ENCODE data around the gene TCF12.

TCF12 gene

DNA sequence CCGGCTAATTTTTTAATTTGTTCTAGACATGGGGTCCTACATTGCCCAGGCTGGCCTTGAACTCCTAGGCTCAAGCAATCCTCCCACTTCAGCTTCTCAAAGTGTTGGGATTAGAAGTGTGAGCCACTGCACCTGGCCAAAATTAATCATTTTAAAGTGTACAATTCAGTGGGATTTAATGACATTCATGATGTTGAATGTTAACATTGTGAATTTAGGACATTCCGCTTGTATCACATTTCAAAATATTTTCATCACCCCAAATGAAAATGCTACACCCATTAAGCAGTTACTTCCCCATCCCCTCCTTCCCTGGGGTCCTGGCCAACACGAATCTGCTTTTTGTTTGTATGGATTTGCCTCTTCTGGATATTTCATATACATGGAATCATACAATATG, 395.8 kb downstream of the TCF12 start:
- H3K4me3 ChIP-seq (ENCODE audit: insufficient read length, low read depth), result no peak overlapping the region
- TF ChIP-seq SUZ12 (IDR thresholded peaks at IDR 0.05; ENCODE audit: extremely low read depth, insufficient read depth, insufficient read length) (no peak), ZNF274 (IDR thresholded peaks at IDR 0.05; ENCODE audit: low read depth, low read length) (no peak), YY1 (IDR thresholded peaks at IDR 0.05; ENCODE audit: insufficient read depth, insufficient read length) (no peak)
- H3K36me3 ChIP-seq (ENCODE audit: insufficient read depth, insufficient read length, low read length), result no peaks in the 10 kb centered on the region
- no peaks in the 10 kb centered on the region for H3K9me3 ChIP-seq (ENCODE audit: insufficient read depth, low read length)
- H3K27me3 ChIP-seq (ENCODE audit: insufficient read depth, insufficient read length), result no peaks in the 10 kb centered on the region
- no peak overlapping the region for H3K9ac ChIP-seq (ENCODE audit: insufficient read length, low read depth)
- no peak for DNase-seq (ENCODE audit: low read depth, low spot score)
- no peaks in the 10 kb centered on the region for H3K4me1 ChIP-seq (ENCODE audit: insufficient read depth, insufficient read length)

DNA sequence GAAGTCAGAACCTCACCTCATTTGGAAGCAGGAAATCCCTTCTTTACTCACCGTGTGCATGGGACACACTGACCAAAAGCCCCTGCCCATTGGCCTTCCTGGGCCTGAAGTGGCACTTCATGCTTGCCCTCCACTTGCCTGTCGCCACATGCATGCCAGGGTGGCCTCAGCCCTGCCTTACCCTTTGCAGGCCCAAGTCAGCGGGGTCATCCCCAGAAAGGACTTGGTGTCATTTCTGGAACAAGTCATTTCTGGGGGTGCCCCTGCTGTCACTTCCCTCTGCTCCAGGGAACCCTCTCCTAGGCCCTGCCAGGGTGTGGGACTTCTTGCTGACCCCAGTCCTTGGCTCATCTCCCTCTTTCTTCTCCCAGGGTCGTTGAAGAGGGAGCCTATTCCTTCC, 398.0 kb downstream of the TCF12 start:
- Histone ChIP-seq H3K9me3 (ENCODE audit: insufficient read depth, low read length) (no peaks in the 10 kb centered on the region), H3K27me3 (ENCODE audit: insufficient read depth, insufficient read length) (no peaks in the 10 kb centered on the region), H3K36me3 (ENCODE audit: insufficient read depth, insufficient read length, low read length) (no peaks in the 10 kb centered on the region), H3K9ac (ENCODE audit: insufficient read length, low read depth) (no peak overlapping the region), H3K4me1 (ENCODE audit: insufficient read depth, insufficient read length) (peaks cover 14% of the 10 kb centered on the region), H3K4me3 (ENCODE audit: insufficient read length, low read depth) (no peak overlapping the region)
- no peak for TF ChIP-seq SUZ12 (IDR thresholded peaks at IDR 0.05; ENCODE audit: extremely low read depth, insufficient read depth, insufficient read length)
- no peak for TF ChIP-seq YY1 (IDR thresholded peaks at IDR 0.05; ENCODE audit: insufficient read depth, insufficient read length)
- TF ChIP-seq ZNF274 (IDR thresholded peaks at IDR 0.05; ENCODE audit: low read depth, low read length), result no peak
- DNase-seq (ENCODE audit: low read depth, low spot score), result no peak

DNA sequence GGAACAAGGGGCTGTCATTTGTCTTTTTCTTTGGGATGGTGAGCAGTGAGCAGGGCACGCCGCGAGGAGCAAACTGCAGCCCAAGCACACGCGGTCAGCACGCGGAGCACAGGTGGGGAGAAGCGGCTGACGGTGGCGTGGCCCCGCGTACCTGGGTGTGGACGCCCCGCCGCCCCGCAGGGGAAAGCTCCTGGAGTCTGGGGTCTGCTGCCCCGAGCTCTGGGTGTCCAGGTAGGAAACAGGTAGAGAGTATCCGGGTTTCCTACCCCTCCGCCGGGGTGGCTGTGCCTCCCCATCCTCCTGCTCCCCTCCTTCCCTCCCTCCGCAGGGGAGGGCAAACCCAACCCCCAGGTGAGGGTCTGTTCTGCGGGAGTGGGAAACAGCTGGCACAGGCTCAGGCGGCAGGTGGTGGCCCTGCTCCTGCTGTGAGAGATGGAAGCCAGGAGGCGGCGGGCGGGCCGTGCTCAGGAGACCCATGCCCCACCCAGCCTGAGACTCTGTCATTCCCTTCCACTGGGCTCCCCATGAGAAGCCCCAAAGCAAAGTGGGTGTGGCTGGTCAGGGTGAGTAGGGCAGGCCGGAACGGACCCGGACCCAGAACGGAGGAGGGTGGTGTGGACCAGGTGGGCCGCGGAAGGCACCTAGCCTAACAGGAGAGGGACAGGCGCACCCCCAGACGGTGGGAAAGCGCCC, 400.9 kb downstream of the TCF12 start:
- Histone ChIP-seq H3K4me1 (ENCODE audit: insufficient read depth, insufficient read length) (peaks cover 16% of the 10 kb centered on the region), H3K4me3 (ENCODE audit: insufficient read length, low read depth) (no peak overlapping the region), H3K9me3 (ENCODE audit: insufficient read depth, low read length) (no peaks in the 10 kb centered on the region), H3K9ac (ENCODE audit: insufficient read length, low read depth) (no peak overlapping the region), H3K36me3 (ENCODE audit: insufficient read depth, insufficient read length, low read length) (no peaks in the 10 kb centered on the region), H3K27me3 (ENCODE audit: insufficient read depth, insufficient read length) (no peaks in the 10 kb centered on the region)
- no peak for DNase-seq (ENCODE audit: low read depth, low spot score)
- TF ChIP-seq YY1 (IDR thresholded peaks at IDR 0.05; ENCODE audit: insufficient read depth, insufficient read length) (no peak), SUZ12 (IDR thresholded peaks at IDR 0.05; ENCODE audit: extremely low read depth, insufficient read depth, insufficient read length) (no peak), ZNF274 (IDR thresholded peaks at IDR 0.05; ENCODE audit: low read depth, low read length) (no peak)

DNA sequence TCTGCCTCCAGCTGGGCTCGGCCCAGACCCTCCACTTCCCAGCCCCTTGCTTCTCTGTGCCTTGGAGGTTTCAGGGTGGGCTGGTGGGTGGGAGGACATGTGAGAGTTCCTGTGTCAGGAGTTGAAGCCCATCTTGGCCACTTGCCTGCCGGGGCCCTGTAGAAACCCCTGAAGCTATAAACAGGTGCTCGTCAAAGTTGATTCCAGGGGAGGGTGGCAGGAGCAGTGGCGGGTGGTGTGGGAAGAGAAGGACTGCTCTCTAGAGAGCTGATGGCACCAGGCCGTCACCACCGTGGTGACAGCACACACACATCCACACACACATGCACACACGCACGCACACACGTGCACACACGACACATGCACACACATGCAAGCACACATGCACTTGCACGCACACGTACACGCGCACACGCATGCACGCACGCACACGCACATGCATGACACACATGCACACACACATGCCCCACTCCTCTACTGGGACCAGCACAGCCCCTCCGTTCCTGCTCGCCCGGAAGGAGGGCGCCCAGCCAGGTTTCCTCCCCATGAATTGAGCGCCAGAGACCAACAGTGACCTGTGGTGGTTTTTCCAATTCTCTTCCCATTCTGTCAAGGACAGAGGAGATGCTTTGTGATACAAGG, 401.6 kb downstream of the TCF12 start:
- Histone ChIP-seq H3K4me3 (ENCODE audit: insufficient read length, low read depth) (no peak overlapping the region), H3K9me3 (ENCODE audit: insufficient read depth, low read length) (no peaks in the 10 kb centered on the region), H3K4me1 (ENCODE audit: insufficient read depth, insufficient read length) (peaks cover 16% of the 10 kb centered on the region), H3K36me3 (ENCODE audit: insufficient read depth, insufficient read length, low read length) (no peaks in the 10 kb centered on the region), H3K9ac (ENCODE audit: insufficient read length, low read depth) (no peak overlapping the region), H3K27me3 (ENCODE audit: insufficient read depth, insufficient read length) (no peaks in the 10 kb centered on the region)
- DNase-seq (ENCODE audit: low read depth, low spot score), result no peak
- no peak for TF ChIP-seq SUZ12 (IDR thresholded peaks at IDR 0.05; ENCODE audit: extremely low read depth, insufficient read depth, insufficient read length)
- no peak for TF ChIP-seq ZNF274 (IDR thresholded peaks at IDR 0.05; ENCODE audit: low read depth, low read length)
- no peak for TF ChIP-seq YY1 (IDR thresholded peaks at IDR 0.05; ENCODE audit: insufficient read depth, insufficient read length)

DNA sequence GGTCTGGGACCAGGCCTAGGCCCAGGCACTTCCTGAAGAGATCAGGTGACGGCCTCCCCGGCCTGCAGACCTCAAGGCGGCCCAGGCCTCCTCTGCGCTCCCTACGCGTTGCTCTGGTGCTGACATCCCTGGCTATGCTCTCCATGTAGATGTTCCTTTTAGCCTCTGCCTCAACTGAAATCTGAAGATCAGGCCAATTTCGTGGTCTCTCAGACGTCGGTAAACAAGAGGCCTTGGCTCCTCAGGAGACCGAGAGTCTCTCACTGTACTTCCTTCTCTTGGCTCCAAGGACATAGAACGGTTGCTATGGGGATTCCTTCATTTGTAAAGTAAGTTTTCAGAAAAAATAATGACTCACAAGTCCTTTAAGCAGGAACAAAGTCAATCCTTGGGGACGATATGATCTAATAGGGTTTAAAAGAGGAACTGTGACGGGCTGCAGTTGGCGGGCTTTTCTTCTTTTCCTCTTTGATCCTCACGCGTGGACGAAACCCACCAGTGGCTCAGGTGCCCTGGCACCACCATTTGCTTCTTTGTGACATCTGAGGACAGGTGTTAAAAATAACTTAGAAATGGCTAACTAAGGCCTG, 402.3 kb downstream of the TCF12 start:
- H3K9ac ChIP-seq (ENCODE audit: insufficient read length, low read depth), result no peak overlapping the region
- no peaks in the 10 kb centered on the region for H3K9me3 ChIP-seq (ENCODE audit: insufficient read depth, low read length)
- no peaks in the 10 kb centered on the region for H3K27me3 ChIP-seq (ENCODE audit: insufficient read depth, insufficient read length)
- H3K4me1 ChIP-seq (ENCODE audit: insufficient read depth, insufficient read length), result peaks cover 16% of the 10 kb centered on the region
- TF ChIP-seq ZNF274 (IDR thresholded peaks at IDR 0.05; ENCODE audit: low read depth, low read length) (no peak), YY1 (IDR thresholded peaks at IDR 0.05; ENCODE audit: insufficient read depth, insufficient read length) (no peak), SUZ12 (IDR thresholded peaks at IDR 0.05; ENCODE audit: extremely low read depth, insufficient read depth, insufficient read length) (no peak)
- H3K4me3 ChIP-seq (ENCODE audit: insufficient read length, low read depth), result no peak overlapping the region
- H3K36me3 ChIP-seq (ENCODE audit: insufficient read depth, insufficient read length, low read length), result no peaks in the 10 kb centered on the region
- no peak for DNase-seq (ENCODE audit: low read depth, low spot score)

DNA sequence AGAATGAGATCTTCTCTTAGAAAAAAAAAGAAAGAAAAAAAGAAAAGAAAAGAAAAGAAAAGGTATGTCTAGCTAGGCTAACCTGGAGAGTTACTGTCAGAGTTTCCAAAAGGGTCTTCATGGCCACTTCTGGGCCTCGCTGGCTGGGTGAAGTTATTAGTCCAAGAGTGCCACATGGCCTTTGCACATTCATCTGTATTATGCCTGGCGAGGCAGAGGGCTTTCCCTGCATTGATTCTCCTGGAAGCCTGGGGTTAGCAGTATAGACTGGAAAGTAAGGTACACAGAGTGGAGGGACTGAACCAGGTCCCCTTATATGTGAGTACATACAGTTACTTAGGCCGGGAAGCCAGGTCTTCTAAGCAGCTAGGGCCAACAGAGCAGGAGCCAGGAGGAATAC, 403.0 kb downstream of the TCF12 start:
- TF ChIP-seq SUZ12 (IDR thresholded peaks at IDR 0.05; ENCODE audit: extremely low read depth, insufficient read depth, insufficient read length), result no peak
- TF ChIP-seq ZNF274 (IDR thresholded peaks at IDR 0.05; ENCODE audit: low read depth, low read length), result no peak
- TF ChIP-seq YY1 (IDR thresholded peaks at IDR 0.05; ENCODE audit: insufficient read depth, insufficient read length), result no peak
- no peaks in the 10 kb centered on the region for H3K27me3 ChIP-seq (ENCODE audit: insufficient read depth, insufficient read length)
- no peak overlapping the region for H3K9ac ChIP-seq (ENCODE audit: insufficient read length, low read depth)
- H3K4me3 ChIP-seq (ENCODE audit: insufficient read length, low read depth), result no peak overlapping the region
- no peaks in the 10 kb centered on the region for H3K36me3 ChIP-seq (ENCODE audit: insufficient read depth, insufficient read length, low read length)
- H3K9me3 ChIP-seq (ENCODE audit: insufficient read depth, low read length), result no peaks in the 10 kb centered on the region
- DNase-seq (ENCODE audit: low read depth, low spot score), result no peak
- peaks cover 16% of the 10 kb centered on the region for H3K4me1 ChIP-seq (ENCODE audit: insufficient read depth, insufficient read length)

DNA sequence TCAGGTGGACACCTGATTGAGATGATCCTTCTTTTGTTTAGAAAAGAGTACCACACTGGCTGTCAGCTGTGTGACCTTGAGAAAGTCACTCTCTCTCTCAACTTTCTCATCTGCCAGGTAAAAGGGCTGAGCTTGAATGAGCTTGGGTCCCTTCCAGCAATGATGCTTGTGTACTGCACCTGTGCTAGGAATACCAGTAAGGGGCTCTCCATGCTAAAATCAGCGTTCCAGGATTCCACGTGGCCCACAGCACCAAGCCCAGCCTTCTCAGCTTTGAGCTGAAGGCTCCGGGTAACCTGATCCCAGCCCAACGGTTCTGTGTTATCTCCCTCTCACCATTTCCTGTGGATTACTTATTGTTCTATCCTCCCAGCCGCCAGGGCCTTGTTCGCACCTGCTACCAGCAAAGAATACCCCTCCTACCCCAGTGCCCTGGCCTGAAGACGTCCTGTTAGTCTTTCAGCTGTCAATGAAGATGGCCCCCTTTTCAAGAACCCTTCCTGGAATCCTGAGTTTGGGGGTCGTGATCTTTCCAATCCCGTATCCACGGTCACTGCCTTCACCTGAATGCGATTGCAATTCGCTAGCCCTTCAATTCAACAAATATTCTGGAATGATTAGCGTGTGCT, 403.6 kb downstream of the TCF12 start:
- Histone ChIP-seq H3K27me3 (ENCODE audit: insufficient read depth, insufficient read length) (no peaks in the 10 kb centered on the region), H3K36me3 (ENCODE audit: insufficient read depth, insufficient read length, low read length) (no peaks in the 10 kb centered on the region), H3K9me3 (ENCODE audit: insufficient read depth, low read length) (no peaks in the 10 kb centered on the region), H3K4me3 (ENCODE audit: insufficient read length, low read depth) (no peak overlapping the region), H3K4me1 (ENCODE audit: insufficient read depth, insufficient read length) (peaks cover 16% of the 10 kb centered on the region), H3K9ac (ENCODE audit: insufficient read length, low read depth) (no peak overlapping the region)
- TF ChIP-seq SUZ12 (IDR thresholded peaks at IDR 0.05; ENCODE audit: extremely low read depth, insufficient read depth, insufficient read length) (no peak), ZNF274 (IDR thresholded peaks at IDR 0.05; ENCODE audit: low read depth, low read length) (no peak), YY1 (IDR thresholded peaks at IDR 0.05; ENCODE audit: insufficient read depth, insufficient read length) (no peak)
- no peak for DNase-seq (ENCODE audit: low read depth, low spot score)
